Mesenchymal stem cell (in vitro differentiated cells and primary cell): ENCODE measurements around the gene ABCC1.

Experiments used
- DNase-seq: peaks from one replicate; pipeline ENCODE4 v3.0.0-alpha.2; 2013
- H2AFZ ChIP-seq: one replicate; pipeline ENCODE4 v1.6.1; 2013; ENCODE audit warnings: low read depth, mild to moderate bottlenecking, control low read depth, inconsistent platforms, low read length, moderate library complexity
- H2AK5ac ChIP-seq: 2 replicates; pipeline ENCODE4 v1.6.1; 2013; ENCODE audit warnings: low read length, moderate library complexity, mild to moderate bottlenecking, inconsistent platforms; ENCODE audit not compliant: severe bottlenecking
- H2BK120ac ChIP-seq: one replicate; pipeline ENCODE4 v1.6.1; 2013; ENCODE audit warnings: low read depth, mild to moderate bottlenecking, inconsistent platforms, low read length, moderate library complexity
- H2BK12ac ChIP-seq, 2 experiments: one replicate each; pipeline ENCODE4 v1.6.1; 2013; ENCODE audit warnings: inconsistent platforms in 2 of 2, low read length in 2 of 2, mild to moderate bottlenecking in 2 of 2, moderate library complexity in 2 of 2, control low read depth in 1 of 2
- H2BK15ac ChIP-seq: one replicate; pipeline ENCODE4 v1.6.1; 2013; ENCODE audit warnings: mild to moderate bottlenecking, low read depth, inconsistent platforms; ENCODE audit not compliant: poor library complexity, severe bottlenecking
- H2BK5ac ChIP-seq: 2 replicates; pipeline ENCODE4 v1.6.1; 2013; ENCODE audit warnings: low read depth, mild to moderate bottlenecking, low read length, control low read depth, inconsistent platforms; ENCODE audit not compliant: poor library complexity, severe bottlenecking
- H3K14ac ChIP-seq, 2 experiments: one replicate each; pipeline ENCODE4 v1.6.1; 2013; ENCODE audit warnings: inconsistent platforms in 2 of 2, low read length in 2 of 2, control low read depth in 1 of 2, mild to moderate bottlenecking in 1 of 2, moderate library complexity in 1 of 2
- H3K18ac ChIP-seq, 2 experiments: one replicate each; pipeline ENCODE4 v1.6.1; 2013; ENCODE audit warnings: inconsistent platforms in 2 of 2, low read length in 2 of 2, control low read depth in 1 of 2, low read depth in 1 of 2, mild to moderate bottlenecking in 1 of 2
- H3K23ac ChIP-seq, 2 experiments: one replicate each; pipeline ENCODE4 v1.6.1; 2013; ENCODE audit warnings: inconsistent platforms in 2 of 2, low read length in 2 of 2, mild to moderate bottlenecking in 2 of 2, moderate library complexity in 2 of 2, control low read depth in 1 of 2
- H3K27ac ChIP-seq: 2 replicates; pipeline ENCODE4 v1.5.1; 2013; ENCODE audit warnings: mild to moderate bottlenecking, moderate library complexity, low read length, control low read depth, inconsistent platforms; ENCODE audit not compliant: poor library complexity, severe bottlenecking
- H3K27me3 ChIP-seq, 2 experiments: 2 replicates each; pipeline versions ENCODE4 v1.6.1 to v1.7.0; 2013; ENCODE audit warnings: low read length in 2 of 2, mild to moderate bottlenecking in 2 of 2, moderate library complexity in 2 of 2, control low read depth in 1 of 2, inconsistent platforms in 1 of 2; ENCODE audit not compliant: control insufficient read depth in 1 of 2, insufficient read depth in 1 of 2
- H3K36me3 ChIP-seq, 2 experiments: 2 replicates each; pipeline versions ENCODE4 v1.6.1 to v1.7.0; 2013; ENCODE audit warnings: low read length in 2 of 2, control low read depth in 1 of 2, inconsistent platforms in 1 of 2, low read depth in 1 of 2, mild to moderate bottlenecking in 1 of 2; ENCODE audit not compliant: insufficient read depth in 2 of 2, control insufficient read depth in 1 of 2
- H3K4ac ChIP-seq, 2 experiments: one replicate each; pipeline ENCODE4 v1.6.1; 2013; ENCODE audit warnings: inconsistent platforms in 2 of 2, low read length in 2 of 2, mild to moderate bottlenecking in 2 of 2, moderate library complexity in 2 of 2, control low read depth in 1 of 2, low read depth in 1 of 2
- H3K4me1 ChIP-seq: 2 replicates; pipeline ENCODE4 v1.6.1; 2013; ENCODE audit warnings: low read depth, low read length, control low read depth; ENCODE audit not compliant: control insufficient read depth, insufficient read depth
- H3K4me2 ChIP-seq: 2 replicates; pipeline ENCODE4 v1.6.1; 2013; ENCODE audit warnings: low read length, mild to moderate bottlenecking, inconsistent platforms; ENCODE audit not compliant: poor library complexity, severe bottlenecking
- H3K4me3 ChIP-seq, 2 experiments: 2 replicates each; pipeline versions ENCODE4 v1.5.1 to v1.7.0; 2013; ENCODE audit warnings: low read length in 2 of 2, mild to moderate bottlenecking in 2 of 2, control low read depth in 1 of 2, low read depth in 1 of 2; ENCODE audit not compliant: insufficient read depth in 1 of 2
- H3K79me1 ChIP-seq: replicated peaks from 2 replicates; pipeline ENCODE4 v1.6.1; 2013; ENCODE audit warnings: mild to moderate bottlenecking, control low read depth, low read length, inconsistent platforms; ENCODE audit not compliant: poor library complexity, severe bottlenecking
- H3K9ac ChIP-seq: 2 replicates; pipeline ENCODE4 v1.7.0; 2013; ENCODE audit warnings: mild to moderate bottlenecking, low read length, moderate library complexity
- H3K9me3 ChIP-seq: 2 replicates; pipeline ENCODE4 v1.7.0; 2013; ENCODE audit warnings: mild to moderate bottlenecking, low read length; ENCODE audit not compliant: control insufficient read depth
- H4K8ac ChIP-seq: one replicate; pipeline ENCODE4 v1.6.1; 2013; ENCODE audit warnings: inconsistent platforms, mild to moderate bottlenecking, low read length, moderate library complexity
- H4K91ac ChIP-seq: one replicate; pipeline ENCODE4 v1.6.1; 2013; ENCODE audit warnings: mild to moderate bottlenecking, low read length, inconsistent platforms
- WGBS: methylation state at CpG from one replicate; pipeline ENCODE4 v1.1.7; 2013; ENCODE audit warnings: mixed read lengths; 5-methylcytosine and 5-hydroxymethylcytosine counted together

ABCC1 gene

GRCh38 chr16:16149710-16150116 is 200.3 kb downstream of the ABCC1 start:
- H3K9me3 ChIP-seq = no peaks in the 10 kb centered on the region
- H2BK5ac ChIP-seq = no peak overlapping the region
- no peak overlapping the region for H3K18ac ChIP-seq
- peaks cover 27% of the 10 kb centered on the region for H3K4me1 ChIP-seq
- H3K27me3 ChIP-seq = peaks cover under 1 to 3% of the 10 kb centered on the region in 2 experiments
- no peak overlapping the region for H3K4me2 ChIP-seq
- no peak overlapping the region for H3K27ac ChIP-seq
- H3K4me3 ChIP-seq = no peak overlapping the region
- H3K23ac ChIP-seq = no peak overlapping the region
- no peak overlapping the region for H2BK12ac ChIP-seq
- H3K14ac ChIP-seq = no peak overlapping the region
- H3K4ac ChIP-seq = no peak overlapping the region
- H2AK5ac ChIP-seq = peak overlapping the region; percentile 54
- no peak overlapping the region for H3K9ac ChIP-seq
- no peak overlapping the region for H4K91ac ChIP-seq
- no peaks in the 10 kb centered on the region for H3K79me1 ChIP-seq
- no peak for DNase-seq
- no peak overlapping the region for H2BK120ac ChIP-seq
- H3K36me3 ChIP-seq = peaks cover 24 to 27% of the 10 kb centered on the region in 2 experiments
- H4K8ac ChIP-seq = no peak overlapping the region
- H2BK15ac ChIP-seq = no peak overlapping the region
- no peak overlapping the region for H2AFZ ChIP-seq
- 97% methylated on average over 10 of the region's 10 CpGs for WGBS

GRCh38 chr16:16150117-16150877 is 200.9 kb downstream of the ABCC1 start:
- Histone ChIP-seq H3K27me3 (peaks cover 4 to 6% of the 10 kb centered on the region in 2 experiments), H2BK15ac (no peak overlapping the region), H3K4ac (no peak overlapping the region), H4K8ac (peak overlapping the region; percentile 27), H3K4me3 (peak overlapping the region in 1 of 2 experiments; percentile 36), H4K91ac (no peak overlapping the region), H3K9ac (no peak overlapping the region), H3K27ac (no peak overlapping the region), H2AK5ac (peak overlapping the region; percentile 54), H3K9me3 (no peaks in the 10 kb centered on the region), H3K23ac (no peak overlapping the region), H3K79me1 (no peaks in the 10 kb centered on the region), H2BK5ac (no peak overlapping the region), H3K4me2 (no peak overlapping the region), H2BK120ac (no peak overlapping the region), H3K14ac (no peak overlapping the region), H2AFZ (no peak overlapping the region), H3K4me1 (peaks cover 27% of the 10 kb centered on the region), H3K18ac (no peak overlapping the region), H2BK12ac (no peak overlapping the region), H3K36me3 (peaks cover 22 to 25% of the 10 kb centered on the region in 2 experiments)
- WGBS = 94% methylated on average over 28 of the region's 28 CpGs
- no peak for DNase-seq

- Histone ChIP-seq H2BK5ac (no peak overlapping the region), H3K79me1 (no peaks in the 10 kb centered on the region), H3K4me1 (peaks cover 27% of the 10 kb centered on the region), H3K18ac (no peak overlapping the region), H3K4me2 (no peak overlapping the region), H3K27ac (no peak overlapping the region), H2BK12ac (no peak overlapping the region), H3K4me3 (no peak overlapping the region), H3K9me3 (no peaks in the 10 kb centered on the region), H2BK15ac (no peak overlapping the region), H2BK120ac (no peak overlapping the region), H2AFZ (no peak overlapping the region), H3K27me3 (peaks cover 4 to 7% of the 10 kb centered on the region in 2 experiments), H3K14ac (no peak overlapping the region), H4K91ac (no peak overlapping the region), H4K8ac (no peak overlapping the region), H3K4ac (no peak overlapping the region), H3K9ac (no peak overlapping the region), H3K23ac (no peak overlapping the region), H2AK5ac (no peak overlapping the region), H3K36me3 (peaks cover 18 to 20% of the 10 kb centered on the region in 2 experiments)
- DNase-seq = no peak
- 91% methylated on average over 4 of the region's 4 CpGs for WGBS
Observed at GRCh38 chr16:16150878-16151152, 201.4 kb downstream of the ABCC1 start.

- no peak overlapping the region for H3K27ac ChIP-seq
- no peak overlapping the region for H2AFZ ChIP-seq
- no peak overlapping the region for H4K91ac ChIP-seq
- no peak overlapping the region for H3K4ac ChIP-seq
- no peak overlapping the region for H2AK5ac ChIP-seq
- H2BK15ac ChIP-seq = no peak overlapping the region
- no peaks in the 10 kb centered on the region for H3K79me1 ChIP-seq
- no peak overlapping the region for H3K18ac ChIP-seq
- no peak overlapping the region for H2BK120ac ChIP-seq
- H2BK5ac ChIP-seq = no peak overlapping the region
- no peak overlapping the region for H3K4me2 ChIP-seq
- no peak overlapping the region for H3K9ac ChIP-seq
- H3K4me3 ChIP-seq = no peak overlapping the region
- no peak for DNase-seq
- no peak overlapping the region for H2BK12ac ChIP-seq
- 95% methylated on average over 7 of the region's 8 CpGs for WGBS
- peaks cover 14 to 16% of the 10 kb centered on the region in 2 experiments for H3K36me3 ChIP-seq
- H3K9me3 ChIP-seq = no peaks in the 10 kb centered on the region
- no peak overlapping the region for H3K14ac ChIP-seq
- no peak overlapping the region for H3K23ac ChIP-seq
- H4K8ac ChIP-seq = no peak overlapping the region
- H3K4me1 ChIP-seq = peaks cover 26% of the 10 kb centered on the region
- peaks cover 6 to 7% of the 10 kb centered on the region in 2 experiments for H3K27me3 ChIP-seq
Observed at GRCh38 chr16:16151315-16151714, 201.9 kb downstream of the ABCC1 start.
